B cell (primary cell): ENCODE data around the gene KCNK4.

Experiments used
- CTCF ChIP-seq: fragments of 200-600 bp; IDR thresholded peaks from one replicate; pipeline ENCODE4 v1.8.0; 2022; ENCODE audit warnings: antibody characterized with exemption, mild to moderate bottlenecking
- EZH2 ChIP-seq: IDR thresholded peaks from 2 replicates; pipeline ENCODE4 v1.6.1; 2012; ENCODE audit warnings: borderline replicate concordance, low read depth, mild to moderate bottlenecking, moderate library complexity, low read length; ENCODE audit not compliant: insufficient read depth, poor library complexity, severe bottlenecking

GRCh38 chr11:64286801-64287159 is 4.3 kb upstream of the KCNK4 start:
- TF ChIP-seq CTCF: no peak
- TF ChIP-seq EZH2: no peak
